ENCODE data around the gene ITPRID2.

ITPRID2 gene

GRCh38 chr2:181882246-181883020, 9.1 kb upstream of the ITPRID2 start:
- no peak for DNase-seq

- no peak for DNase-seq
Observed at GRCh38 chr2:181884601-181885000, 6.9 kb upstream of the ITPRID2 start.

GRCh38 chr2:181885096-181885495, 6.4 kb upstream of the ITPRID2 start:
- no peak for DNase-seq

- no peak for DNase-seq
Observed at GRCh38 chr2:181886192-181886591, 5.3 kb upstream of the ITPRID2 start.

- peak; percentile 10 for DNase-seq
Observed at GRCh38 chr2:181887045-181887444, 4.5 kb upstream of the ITPRID2 start.

GRCh38 chr2:181889776-181890175, 1.8 kb upstream of the ITPRID2 start:
- no peak for DNase-seq

GRCh38 chr2:181890271-181890670, 1.3 kb upstream of the ITPRID2 start:
- DNase-seq: no peak

GRCh38 chr2:181891966-181892798, 652 bp downstream of the ITPRID2 start:
- DNase-seq: peak; percentile 81

GRCh38 chr2:181892799-181893435, 1.4 kb downstream of the ITPRID2 start:
- DNase-seq: peak; percentile 32

GRCh38 chr2:181894381-181894780, 2.9 kb downstream of the ITPRID2 start:
- DNase-seq: no peak

GRCh38 chr2:181895818-181896217, 4.3 kb downstream of the ITPRID2 start:
- no peak for DNase-seq

GRCh38 chr2:181896286-181896685, 4.8 kb downstream of the ITPRID2 start:
- no peak for DNase-seq

GRCh38 chr2:181900007-181900651, 8.6 kb downstream of the ITPRID2 start:
- DNase-seq: no peak

- no peak for DNase-seq
Observed at GRCh38 chr2:181902625-181903024, 11.1 kb downstream of the ITPRID2 start.

GRCh38 chr2:181904022-181904632, 12.6 kb downstream of the ITPRID2 start:
- DNase-seq: peak; percentile 25

GRCh38 chr2:181907057-181907456, 15.5 kb downstream of the ITPRID2 start:
- no peak for DNase-seq

- no peak for DNase-seq
Observed at GRCh38 chr2:181907635-181908034, 16.1 kb downstream of the ITPRID2 start.

- DNase-seq: no peak
Observed at GRCh38 chr2:181910028-181910831, 18.7 kb downstream of the ITPRID2 start.

- no peak for DNase-seq
Observed at GRCh38 chr2:181911830-181912229, 20.3 kb downstream of the ITPRID2 start.

- DNase-seq: no peak
Observed at GRCh38 chr2:181915102-181915501, 23.6 kb downstream of the ITPRID2 start.

Measured in midbrain (tissue), 1 donor.